ENCODE measurements around the gene SCUBE2.

Gene SCUBE2

DNA sequence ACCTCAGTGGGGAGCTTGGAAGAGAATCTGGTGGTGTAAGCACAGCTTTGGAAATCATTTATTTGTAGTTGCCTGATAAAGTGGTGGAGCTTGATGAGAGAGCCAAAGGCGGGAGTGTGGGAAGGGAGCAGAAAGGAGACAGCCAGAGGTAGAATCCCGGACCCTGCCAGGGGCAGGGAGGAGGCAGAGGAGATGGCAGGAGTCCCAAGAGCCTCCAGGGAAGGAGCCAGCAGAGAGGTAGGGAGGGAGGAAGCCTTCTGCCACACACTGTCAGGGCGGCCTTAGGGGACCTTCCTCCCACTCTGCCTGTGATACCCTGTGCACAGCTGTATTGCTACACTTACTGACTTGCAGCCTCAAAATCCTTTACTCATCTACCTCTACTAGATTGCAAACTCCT is 15.4 kb downstream of the SCUBE2 start:
- DNase-seq (ENCODE audit: low read depth in 1 of 2, low spot score in 1 of 2), result no peak

DNA sequence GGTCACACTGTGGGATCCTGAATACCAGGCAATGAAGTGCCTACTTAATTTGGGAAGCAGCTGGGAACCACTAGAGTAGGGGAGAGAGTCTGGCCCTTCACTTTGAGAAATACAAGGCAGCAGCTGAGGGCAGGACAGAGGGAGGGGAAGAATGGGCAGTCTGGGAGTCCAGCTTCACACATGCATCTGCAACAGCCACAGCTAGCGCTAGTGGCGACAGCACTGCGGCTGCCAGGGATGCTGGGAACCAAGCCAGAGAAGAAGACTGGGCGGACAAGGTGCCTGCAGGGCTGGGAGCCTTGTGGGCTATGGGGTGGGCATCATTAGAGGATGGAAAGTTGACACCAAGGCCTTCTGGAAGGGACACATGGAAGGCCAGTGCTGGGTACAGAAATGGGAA is 15.8 kb downstream of the SCUBE2 start:
- no peak for DNase-seq (ENCODE audit: low read depth in 1 of 2, low spot score in 1 of 2)

DNA sequence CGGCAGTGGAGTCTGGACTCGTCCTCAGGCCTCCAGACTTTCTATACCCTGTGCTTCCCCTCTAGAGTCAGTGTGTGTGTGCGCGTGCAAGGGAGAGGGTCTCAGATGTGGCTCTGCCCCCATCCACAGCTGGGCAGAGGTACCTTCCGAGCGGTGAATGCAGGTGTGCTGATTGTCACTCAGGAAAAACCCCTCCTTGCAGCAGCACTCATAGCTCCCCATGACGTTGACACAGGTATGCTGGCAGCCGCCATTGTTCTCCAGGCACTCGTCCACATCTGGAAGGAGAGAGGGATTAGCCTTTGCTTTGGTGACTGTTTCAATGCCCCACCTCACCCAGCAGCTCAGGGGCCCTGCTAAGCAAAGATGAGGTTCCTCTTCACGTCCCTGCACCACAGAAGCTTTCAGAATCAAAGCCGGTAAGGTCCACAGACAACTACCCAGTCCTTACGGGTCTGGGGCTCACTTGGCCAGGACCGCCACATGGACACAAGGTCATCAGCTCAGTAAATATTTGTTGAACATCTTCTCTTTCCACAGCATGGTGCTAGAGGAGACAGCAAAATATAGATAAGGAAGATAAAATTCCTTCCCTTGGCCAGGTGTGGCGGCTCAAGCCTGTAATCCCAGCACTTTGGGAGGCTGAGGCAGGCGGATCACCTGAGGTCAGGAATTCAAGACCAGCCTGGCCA is 16.9 kb downstream of the SCUBE2 start:
- no peak for DNase-seq (ENCODE audit: low read depth in 1 of 2, low spot score in 1 of 2)

DNA sequence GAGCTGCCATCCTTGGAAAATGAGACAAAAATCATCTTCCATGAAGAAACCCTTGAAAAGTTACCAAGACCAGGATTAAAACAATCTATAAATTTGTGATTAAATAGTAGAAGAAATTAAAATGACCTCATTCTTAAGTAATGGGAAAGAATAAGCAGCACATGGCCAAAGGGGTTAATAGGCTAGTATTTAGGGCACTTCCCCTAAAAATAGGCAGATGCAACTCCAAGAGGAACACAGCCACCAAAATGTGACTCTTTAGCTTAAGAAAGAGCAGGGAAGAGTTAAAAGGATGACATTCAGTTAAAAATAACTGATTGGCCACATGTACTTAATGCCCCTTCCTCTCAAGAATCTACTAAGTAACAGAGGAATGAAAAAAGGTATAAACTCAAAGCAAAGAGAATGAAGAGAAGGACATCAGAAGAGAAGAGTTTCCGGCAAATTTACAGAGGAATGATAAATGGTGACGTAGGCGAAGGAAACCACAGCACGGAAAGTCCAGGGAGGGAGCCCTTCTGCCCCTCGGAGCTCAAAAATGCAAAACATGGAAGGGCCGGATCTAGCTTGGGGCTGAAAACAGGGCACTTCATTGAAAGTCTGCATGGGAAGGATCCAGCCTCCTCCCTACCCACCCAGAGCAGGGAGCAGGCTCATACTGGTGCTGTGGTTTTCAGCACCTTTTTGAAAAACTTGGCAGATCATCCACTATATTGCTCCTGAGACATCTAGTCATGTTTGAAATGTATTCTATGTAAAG is 17.8 kb downstream of the SCUBE2 start:
- no peak for DNase-seq (ENCODE audit: low read depth in 1 of 2, low spot score in 1 of 2)

DNA sequence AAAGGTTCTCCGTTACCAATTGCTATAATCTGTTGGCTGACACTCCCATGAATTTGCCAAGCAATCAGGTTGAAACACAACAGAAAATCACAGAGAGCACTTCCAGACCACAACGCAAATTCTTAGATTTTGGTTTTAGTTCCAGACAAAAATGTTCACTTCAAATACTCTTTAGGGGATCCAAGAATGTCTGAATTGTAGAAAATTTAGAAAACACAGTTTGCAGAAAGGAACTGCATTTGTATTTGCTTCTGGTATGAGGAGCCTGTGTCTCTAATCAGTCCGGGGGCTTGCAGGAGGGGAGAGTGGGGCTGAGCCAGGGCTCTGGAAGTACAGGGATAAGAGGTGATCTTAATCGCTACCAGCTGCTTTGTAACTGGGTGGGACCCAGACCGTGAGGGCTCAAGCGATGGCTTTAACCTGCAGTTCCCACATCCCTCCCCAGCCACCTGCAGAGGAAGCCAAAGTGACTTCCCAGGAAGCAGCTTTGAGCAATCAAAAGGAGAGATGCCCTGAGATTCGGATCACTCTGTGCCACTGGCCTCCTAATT is 18.7 kb downstream of the SCUBE2 start:
- DNase-seq (ENCODE audit: low read depth in 1 of 2, low spot score in 1 of 2), result no peak

DNA sequence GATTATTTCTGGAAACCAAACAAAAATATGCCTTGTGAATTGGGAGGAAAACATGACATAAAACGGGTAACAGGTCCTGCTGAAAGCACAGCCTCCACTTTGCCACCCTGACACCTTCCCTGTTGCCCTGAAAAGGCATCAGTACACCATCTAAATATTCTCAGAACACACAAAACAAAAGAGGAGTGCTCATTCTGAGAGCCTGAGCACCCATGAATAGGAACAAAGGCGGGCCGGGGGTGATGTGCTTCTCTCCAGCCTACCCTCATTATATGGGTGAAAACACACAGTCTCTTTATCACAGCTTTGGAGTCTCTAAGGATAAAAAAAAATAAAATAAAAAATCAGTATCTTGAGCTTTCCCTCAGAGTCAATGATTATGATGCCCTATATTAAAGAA is 19.7 kb downstream of the SCUBE2 start:
- DNase-seq (ENCODE audit: low read depth in 1 of 2, low spot score in 1 of 2), result no peak

DNA sequence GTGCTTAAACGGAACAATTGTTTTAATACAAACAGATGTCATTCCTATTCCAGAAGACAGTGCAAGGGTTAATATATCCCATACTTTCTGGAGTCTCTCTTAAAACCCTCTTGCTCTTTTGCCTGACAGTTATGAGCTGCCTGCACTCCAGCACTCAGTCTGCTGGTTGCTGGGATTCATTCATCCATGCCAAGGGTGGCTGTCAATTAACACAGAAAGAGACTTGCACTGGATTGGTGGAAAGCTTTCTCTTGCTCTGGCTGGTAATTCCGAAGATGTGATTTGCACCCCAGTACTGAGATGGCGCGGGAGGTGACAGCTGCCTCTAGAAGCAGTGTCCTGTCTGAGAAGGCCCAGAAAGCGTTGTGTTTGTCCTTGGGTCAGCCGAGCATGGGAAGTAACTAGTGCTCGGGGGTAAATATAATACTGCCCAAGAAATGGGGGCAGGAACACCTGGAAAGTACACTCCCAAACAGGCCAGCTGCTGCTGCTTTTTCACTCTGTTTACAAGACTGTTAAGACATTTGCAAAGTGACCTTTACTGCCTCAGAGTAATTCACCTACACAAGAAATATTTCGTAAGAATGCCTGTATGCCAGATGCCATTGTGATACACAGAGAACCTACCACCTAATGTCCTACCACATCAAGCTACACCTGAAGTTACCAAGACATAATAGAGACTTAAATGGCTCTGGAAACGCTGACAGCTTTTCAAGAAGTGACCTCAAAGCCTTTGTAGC is 20.5 kb downstream of the SCUBE2 start:
- no peak for DNase-seq (ENCODE audit: low read depth in 1 of 2, low spot score in 1 of 2)

DNA sequence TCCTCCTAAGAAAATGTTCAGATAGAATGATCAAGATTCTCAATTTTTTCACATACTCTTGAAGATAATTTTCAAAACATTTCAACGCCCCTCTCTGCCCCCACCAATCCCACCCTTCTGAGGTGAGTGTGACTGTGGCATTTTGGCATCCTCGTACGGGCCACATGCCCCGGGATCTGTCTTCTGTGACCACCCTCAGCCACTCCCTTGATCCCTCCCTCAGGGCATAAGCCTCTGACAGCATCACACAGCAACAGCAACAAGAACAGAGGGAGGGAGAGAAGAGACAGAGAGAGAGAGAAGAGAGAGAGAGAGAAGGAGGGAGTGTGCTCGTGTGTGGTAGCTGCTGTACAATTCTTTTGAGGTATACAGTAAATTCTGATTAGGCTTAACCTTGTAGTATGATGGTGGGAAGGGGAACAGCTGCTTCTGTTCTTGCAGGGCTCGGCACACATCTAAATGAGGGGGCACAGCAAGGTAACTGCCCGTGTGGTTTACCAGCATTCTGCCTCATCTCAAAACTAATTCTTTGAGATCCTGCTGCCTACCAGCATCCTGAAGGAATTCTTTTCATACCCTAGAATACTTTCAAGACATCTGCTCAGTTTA is 21.4 kb downstream of the SCUBE2 start:
- DNase-seq (ENCODE audit: low read depth in 1 of 2, low spot score in 1 of 2), result no peak

DNA sequence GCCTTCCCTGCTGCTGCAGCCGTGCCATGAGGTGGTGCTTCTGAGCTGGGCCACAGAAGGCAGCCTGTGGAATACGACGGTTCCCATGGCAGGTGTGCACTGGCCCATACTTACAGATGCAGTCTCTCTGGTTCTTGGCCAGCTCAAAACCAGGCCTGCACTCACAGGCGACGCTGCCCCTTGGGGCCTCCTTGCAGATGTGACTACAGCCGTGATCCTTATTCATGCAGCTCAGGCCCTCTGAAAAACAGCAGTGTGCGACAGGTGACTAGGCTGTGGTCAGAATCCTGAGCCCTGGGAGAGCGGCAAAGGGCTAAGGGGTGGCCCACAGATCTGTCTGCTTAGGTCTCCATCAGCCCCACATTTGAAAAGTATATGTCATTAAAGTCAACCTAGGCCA is 22.1 kb downstream of the SCUBE2 start:
- no peak for DNase-seq (ENCODE audit: low read depth in 1 of 2, low spot score in 1 of 2)

DNA sequence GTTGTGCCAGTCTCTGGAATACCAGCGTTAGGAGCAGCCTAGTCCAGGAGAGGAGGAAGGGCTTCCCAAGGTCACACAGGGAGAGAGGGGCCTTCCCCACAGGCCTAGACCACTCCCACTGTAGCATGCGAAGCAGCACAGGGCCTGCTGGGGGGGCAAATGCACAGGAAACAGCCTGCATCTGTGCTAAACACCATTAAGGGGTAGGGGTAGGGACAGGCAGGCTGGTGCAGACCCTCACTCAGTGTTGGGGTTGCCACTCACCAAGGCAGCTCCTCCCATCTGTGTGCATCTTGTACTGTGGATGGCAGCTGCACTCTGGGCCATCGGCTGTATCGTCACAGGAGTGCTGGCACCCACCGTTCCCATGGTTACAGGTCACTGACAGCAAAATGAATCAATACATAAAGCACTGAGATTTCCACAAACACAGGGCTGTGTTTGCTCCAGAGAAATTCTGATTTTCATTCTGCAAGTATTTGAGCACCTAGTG is 24.9 kb downstream of the SCUBE2 start:
- no peak for DNase-seq (ENCODE audit: low read depth in 1 of 2, low spot score in 1 of 2)

DNA sequence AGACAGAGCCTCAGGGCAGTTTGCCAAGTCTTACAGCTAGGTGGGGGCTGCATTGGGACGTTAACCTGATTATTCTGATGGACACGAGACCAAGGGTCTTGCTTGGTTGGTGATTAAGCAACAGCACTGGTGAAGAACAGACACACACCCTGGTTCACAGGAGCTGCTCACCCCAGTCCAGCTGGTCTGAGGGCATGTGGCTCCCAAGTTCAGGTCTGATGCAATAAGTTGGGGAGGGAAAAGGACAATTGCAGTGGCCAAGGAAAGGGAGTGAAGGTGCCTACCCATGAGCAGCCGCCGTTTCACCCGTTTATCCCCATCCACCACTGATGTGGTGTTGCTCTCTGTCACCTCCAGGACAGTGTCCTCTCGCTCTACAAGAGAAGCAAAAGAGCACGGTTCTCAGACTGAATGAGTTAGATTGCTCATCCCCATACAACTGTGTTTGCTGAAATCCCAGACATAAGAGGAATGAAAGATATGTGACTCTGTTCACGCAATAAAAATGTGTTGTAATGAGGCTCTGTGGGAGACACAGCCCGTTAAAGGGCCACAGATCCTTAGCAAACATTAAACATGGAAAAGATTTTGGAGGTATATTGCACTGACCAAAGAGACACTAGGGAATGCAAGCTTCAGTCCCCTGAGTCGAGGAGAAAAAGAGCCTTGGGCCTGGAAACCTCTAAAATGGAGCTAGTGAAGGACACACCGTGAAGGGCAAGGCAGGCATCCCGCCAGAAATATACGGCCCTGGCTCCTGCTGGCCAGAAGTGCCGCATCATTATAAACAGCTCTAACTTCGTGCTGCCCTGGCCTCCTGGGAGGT is 25.6 kb downstream of the SCUBE2 start:
- DNase-seq (ENCODE audit: low read depth in 1 of 2, low spot score in 1 of 2), result no peak

DNA sequence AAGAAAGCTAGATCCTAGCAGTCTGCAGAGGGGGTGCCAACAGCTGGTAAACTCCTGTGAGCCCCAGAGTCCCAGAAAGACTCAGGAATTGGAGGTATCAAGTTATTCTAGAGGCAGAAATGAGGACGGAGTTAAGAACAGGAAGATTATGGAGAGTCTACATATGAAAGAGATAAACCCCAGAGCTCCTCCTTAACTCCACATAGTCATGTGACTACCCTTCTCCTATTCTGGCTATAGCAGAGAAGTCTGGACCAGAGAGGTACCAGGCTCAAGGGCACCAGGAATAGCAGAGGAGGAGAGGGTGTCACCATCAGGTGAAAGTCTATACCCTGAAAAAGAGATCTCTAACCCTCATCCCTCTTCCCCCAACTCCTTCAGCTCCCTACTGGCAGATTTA is 29.6 kb downstream of the SCUBE2 start:
- DNase-seq (ENCODE audit: low read depth in 1 of 2, low spot score in 1 of 2), result no peak

DNA sequence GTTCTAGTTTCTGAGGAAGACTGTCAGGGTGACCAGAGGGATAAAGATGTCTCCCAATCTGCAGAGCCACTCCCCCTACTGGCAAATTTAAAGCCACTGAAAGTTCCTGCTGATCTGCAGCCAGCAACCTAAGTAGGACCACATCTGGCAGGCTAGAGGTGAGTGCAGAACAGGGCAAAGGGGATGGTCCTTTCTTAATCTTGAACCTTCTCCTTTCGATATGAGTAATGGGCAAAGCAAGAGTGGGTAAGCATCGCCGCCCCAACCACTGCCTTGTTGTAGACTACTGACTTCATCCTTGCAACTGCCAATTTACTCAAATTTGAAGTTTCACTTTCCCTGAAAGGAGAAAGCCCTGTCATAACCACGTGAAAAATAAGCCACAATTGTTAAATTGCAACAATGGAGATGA is 30.7 kb downstream of the SCUBE2 start:
- DNase-seq (ENCODE audit: low read depth in 1 of 2, low spot score in 1 of 2), result no peak

DNA sequence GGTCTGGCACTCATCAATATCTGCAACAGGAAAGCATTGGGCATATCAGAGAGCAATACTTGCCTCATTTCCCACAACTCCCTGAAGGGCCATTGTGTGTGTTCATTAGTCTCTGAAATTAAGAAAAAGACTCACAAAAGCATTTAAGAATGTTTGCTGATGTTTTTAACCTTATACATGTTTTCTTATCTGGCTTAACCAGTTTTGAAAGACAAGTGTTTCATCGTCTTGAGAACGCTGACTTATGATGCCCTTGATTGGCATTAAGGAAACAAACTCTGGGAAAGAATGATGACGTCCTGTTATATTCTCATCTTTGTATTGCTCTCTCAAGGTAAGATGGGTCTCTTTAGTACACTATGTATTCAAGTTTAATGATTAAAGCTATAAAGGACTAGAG is 32.0 kb downstream of the SCUBE2 start:
- no peak for DNase-seq (ENCODE audit: low read depth in 1 of 2, low spot score in 1 of 2)

DNA sequence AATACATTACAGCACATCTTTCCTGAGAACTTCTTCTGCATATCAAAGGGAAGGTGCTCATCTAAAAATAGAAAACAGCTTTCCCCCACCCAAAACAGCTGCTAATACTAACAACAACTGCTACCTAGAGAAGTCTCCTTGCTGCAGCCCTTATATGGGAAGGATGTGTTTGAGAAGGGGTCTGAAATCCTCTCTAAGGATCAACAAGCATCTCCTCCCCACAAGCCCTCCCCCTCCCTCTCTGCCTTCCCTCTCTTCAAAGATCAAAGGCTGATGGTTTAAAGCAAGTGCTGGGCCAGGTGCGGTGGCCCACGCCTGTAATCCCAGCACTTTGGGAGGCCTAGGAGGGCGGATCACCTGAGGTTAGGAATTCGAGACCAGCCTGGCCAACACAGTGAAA is 33.5 kb downstream of the SCUBE2 start:
- no peak for DNase-seq (ENCODE audit: low read depth in 1 of 2, low spot score in 1 of 2)

DNA sequence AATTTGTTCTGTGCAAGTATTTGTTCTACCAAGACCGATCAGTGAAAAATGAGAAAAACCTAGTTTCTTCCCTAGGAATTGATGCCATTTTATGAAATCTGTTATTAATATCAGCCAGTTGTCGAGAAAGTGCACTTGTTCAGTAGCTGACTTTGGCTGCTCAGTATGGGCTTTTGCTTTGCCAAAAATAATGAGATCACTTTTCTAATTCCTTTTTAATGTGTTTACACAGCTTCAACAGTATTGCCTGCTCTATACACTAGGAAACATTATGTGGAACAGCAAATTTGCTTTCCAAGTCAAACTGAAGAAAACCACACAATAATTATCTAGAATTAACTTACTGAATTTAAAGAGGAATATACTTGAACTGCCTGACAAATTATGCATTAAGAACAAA is 34.4 kb downstream of the SCUBE2 start:
- no peak for DNase-seq (ENCODE audit: low read depth in 1 of 2, low spot score in 1 of 2)

DNA sequence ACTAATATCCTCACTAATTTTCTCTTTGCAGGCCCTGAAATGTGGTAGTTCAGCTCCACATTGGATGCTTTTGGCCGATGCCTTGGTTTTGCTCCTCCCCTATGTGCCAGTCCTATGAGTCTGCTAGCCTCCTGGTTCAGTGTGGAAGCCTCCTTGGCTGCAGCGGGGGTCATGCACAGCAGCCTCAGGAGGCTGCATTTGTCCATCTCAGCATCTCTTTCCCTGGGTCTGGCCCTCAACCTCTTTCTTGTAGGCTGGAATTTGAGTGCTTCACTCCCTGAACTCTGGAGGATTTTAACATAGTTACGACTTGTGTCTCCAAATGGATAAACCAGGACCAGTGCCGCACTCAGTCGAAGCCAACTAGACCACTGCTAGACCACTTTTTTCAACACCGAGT is 34.9 kb downstream of the SCUBE2 start:
- no peak for DNase-seq (ENCODE audit: low read depth in 1 of 2, low spot score in 1 of 2)

DNA sequence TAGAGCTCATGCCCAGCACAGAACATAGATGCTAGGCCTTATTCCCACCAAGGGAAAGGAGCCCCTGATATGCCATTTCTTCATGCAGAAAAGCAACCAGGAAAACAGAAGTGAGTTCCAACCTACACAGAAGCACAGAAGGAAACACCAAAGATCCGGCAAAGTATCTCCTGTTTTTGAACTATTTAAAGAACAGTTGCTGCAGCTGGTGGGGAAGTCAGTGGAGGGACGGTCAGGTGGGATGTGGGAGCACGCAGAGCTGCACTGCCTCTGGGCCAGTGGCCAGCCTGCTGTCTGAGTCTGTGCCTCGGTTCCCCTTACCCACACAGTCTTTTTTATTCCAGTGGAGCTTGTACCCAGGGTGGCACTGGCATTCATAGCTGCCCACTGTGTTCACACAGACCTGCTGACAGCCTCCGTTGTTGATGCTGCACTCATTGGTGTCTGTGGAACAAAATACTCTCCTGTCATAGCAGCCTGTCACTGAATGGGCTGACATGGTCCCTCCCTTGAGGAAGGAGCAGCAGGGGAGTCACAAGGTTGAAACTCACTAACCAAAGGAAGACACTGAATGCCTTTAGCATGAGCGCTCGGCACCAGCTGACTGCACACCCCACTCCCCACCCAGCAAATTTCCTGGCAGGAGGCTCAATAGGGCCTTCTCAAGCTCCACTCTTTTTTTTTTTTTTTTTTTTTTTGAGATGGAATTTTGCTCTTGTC is 37.9 kb downstream of the SCUBE2 start:
- DNase-seq (ENCODE audit: low read depth in 1 of 2, low spot score in 1 of 2), result no peak

DNA sequence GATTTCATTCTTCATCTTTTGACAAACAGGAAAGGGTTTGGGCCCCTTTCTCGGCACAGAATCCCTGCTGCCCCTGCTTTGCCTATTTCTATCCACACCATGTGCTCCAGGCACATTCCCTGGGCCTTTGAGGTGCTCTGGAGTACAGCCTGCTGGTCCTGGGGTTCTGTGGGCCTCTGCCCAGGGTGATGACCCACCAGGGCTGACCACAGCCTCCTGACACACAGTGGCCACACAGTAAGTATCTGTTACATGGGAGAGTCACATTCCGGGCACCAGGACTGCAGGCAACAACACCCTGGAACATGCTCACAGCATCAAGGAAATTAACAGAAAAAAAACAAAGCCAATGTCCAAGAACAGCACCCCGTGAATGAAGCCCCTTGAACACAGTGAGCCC is 39.1 kb downstream of the SCUBE2 start:
- DNase-seq (ENCODE audit: low read depth in 1 of 2, low spot score in 1 of 2), result no peak

DNA sequence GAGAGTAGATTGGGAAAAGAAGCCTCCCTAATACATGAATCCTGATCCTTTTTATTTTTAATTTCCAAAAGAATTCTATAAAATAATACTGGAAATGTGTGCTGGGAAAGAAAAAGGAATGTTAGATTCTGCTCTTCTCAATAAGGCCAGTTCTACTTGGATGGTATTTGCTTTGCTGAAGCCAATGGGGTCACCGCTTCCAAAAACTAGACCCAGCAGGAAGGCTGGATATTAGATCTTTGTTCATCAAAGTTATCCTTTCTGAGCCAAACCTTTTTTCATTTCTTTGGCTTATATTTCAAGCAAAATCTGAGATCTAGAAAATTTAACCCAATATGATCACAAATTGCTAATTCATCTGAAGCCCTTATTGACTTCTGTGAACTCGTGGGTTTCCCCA is 41.4 kb downstream of the SCUBE2 start:
- DNase-seq (ENCODE audit: low read depth in 1 of 2, low spot score in 1 of 2), result no peak
